IMR-90 (cell line): ENCODE measurements around the gene C17orf67. TPM values are rescaled to one million over a fixed set of nuclear protein-coding genes. Genes with fewer than 3 reads are reported as not detected.

Source experiments
- ATAC-seq: fragments of 200-7000 bp; cut with Tn5 transposase; 2 replicates; pipeline ENCODE4 v1.9.1; 2020; ENCODE audit warnings: low read depth, mild to moderate bottlenecking, moderate library complexity
- BruUV-seq: library from RNA; stranded (reverse); fragments of 400-500 nt; replicated peaks from 2 replicates; lab custom pipeline; 2021; lab: Mats Ljungman, UMichigan
- CTCF ChIA-PET: fragments of 300-600 bp; formaldehyde crosslinking; extraction: SDS; loops from one replicate; lab custom pipeline; 2021; ENCODE audit warnings: antibody characterized with exemption; lab: Yijun Ruan, JAX
- POLR2A ChIA-PET: fragments of 300-600 bp; sonication (Branson Sonifier 250); formaldehyde crosslinking; loops from one replicate; lab custom pipeline; 2022; ENCODE audit warnings: antibody characterized with exemption; ENCODE audit not compliant: unreplicated experiment; lab: Charles Lee
- DNase-seq: peaks from one replicate; pipeline ENCODE4 v3.0.0; 2013
- H2AFZ ChIP-seq: replicated peaks from 2 replicates; pipeline ENCODE3; 2013; ENCODE audit warnings: low read length, mild to moderate bottlenecking; ENCODE audit not compliant: poor library complexity
- H2AK5ac ChIP-seq: 2 replicates; pipeline ENCODE4 v1.6.1; 2013; ENCODE audit warnings: low read depth, low read length, inconsistent platforms
- H2AK9ac ChIP-seq: replicated peaks from 2 replicates; pipeline ENCODE3; 2013; ENCODE audit warnings: mild to moderate bottlenecking, low read depth, low read length, moderate library complexity; ENCODE audit not compliant: poor library complexity
- H2BK120ac ChIP-seq: 2 replicates; pipeline ENCODE4 v1.6.1; 2013; ENCODE audit warnings: low read depth, low read length, inconsistent platforms
- H2BK15ac ChIP-seq: 3 replicates; pipeline ENCODE4 v1.6.1; 2013; ENCODE audit warnings: low read depth, low read length, inconsistent platforms
- H2BK20ac ChIP-seq: 2 replicates; pipeline ENCODE4 v1.6.1; 2013; ENCODE audit warnings: low read depth, mild to moderate bottlenecking, inconsistent platforms, low read length, moderate library complexity
- H2BK5ac ChIP-seq: 2 replicates; pipeline ENCODE4 v1.6.1; 2013; ENCODE audit warnings: mild to moderate bottlenecking, low read depth, low read length, inconsistent platforms; ENCODE audit not compliant: poor library complexity, severe bottlenecking
- H3K14ac ChIP-seq: replicated peaks from 2 replicates; pipeline ENCODE4 v1.6.1; 2013; ENCODE audit warnings: low read depth, low read length, inconsistent platforms
- H3K18ac ChIP-seq: 2 replicates; pipeline ENCODE4 v1.6.1; 2013; ENCODE audit warnings: low read depth, low read length, control low read depth
- H3K23ac ChIP-seq: 2 replicates; pipeline ENCODE4 v1.6.1; 2013; ENCODE audit warnings: low read depth, low read length, inconsistent platforms
- H3K27ac ChIP-seq: 2 replicates; pipeline ENCODE4 v1.5.1; 2013; ENCODE audit warnings: mild to moderate bottlenecking, control low read depth, low read length; ENCODE audit not compliant: insufficient read depth
- H3K27me3 ChIP-seq: 2 replicates; pipeline ENCODE4 v1.6.1; 2013; ENCODE audit warnings: low read length; ENCODE audit not compliant: control insufficient read depth, insufficient read depth
- H3K36me3 ChIP-seq: 2 replicates; pipeline ENCODE4 v1.6.1; 2013; ENCODE audit warnings: low read length, mixed read lengths; ENCODE audit not compliant: control insufficient read depth, insufficient read depth
- H3K4ac ChIP-seq: 2 replicates; pipeline ENCODE4 v1.6.1; 2013; ENCODE audit warnings: low read depth, low read length, inconsistent platforms
- H3K4me1 ChIP-seq: 2 replicates; pipeline ENCODE4 v1.6.1; 2013; ENCODE audit warnings: low read length, mixed read lengths; ENCODE audit not compliant: control insufficient read depth, insufficient read depth
- H3K4me2 ChIP-seq: 2 replicates; pipeline ENCODE4 v1.6.1; 2013; ENCODE audit warnings: low read depth, mild to moderate bottlenecking, control low read depth, low read length, moderate library complexity
- H3K4me3 ChIP-seq: 2 replicates; pipeline ENCODE4 v1.5.1; 2013; ENCODE audit warnings: low read depth, mild to moderate bottlenecking, control low read depth, low read length, moderate library complexity; ENCODE audit not compliant: insufficient read depth
- H3K56ac ChIP-seq: 2 replicates; pipeline ENCODE4 v1.6.1; 2013; ENCODE audit warnings: low read length, inconsistent platforms; ENCODE audit not compliant: insufficient read depth; ENCODE audit errors: extremely low read depth
- H3K79me1 ChIP-seq, 2 experiments: 2 replicates each; pipeline ENCODE4 v1.6.1; 2013; ENCODE audit warnings: low read length in 2 of 2, inconsistent platforms in 1 of 2, low read depth in 1 of 2
- H3K9ac ChIP-seq: 2 replicates; pipeline ENCODE4 v1.6.1; 2013; ENCODE audit warnings: low read depth, low read length, control low read depth
- H3K9me1 ChIP-seq: 2 replicates; pipeline ENCODE4 v1.6.1; 2013; ENCODE audit warnings: low read length, inconsistent platforms; ENCODE audit not compliant: insufficient read depth
- H3K9me3 ChIP-seq: 2 replicates; pipeline ENCODE4 v1.6.1; 2013; ENCODE audit warnings: low read length; ENCODE audit not compliant: control insufficient read depth, insufficient read depth
- H4K20me1 ChIP-seq: 2 replicates; pipeline ENCODE4 v1.6.1; 2013; ENCODE audit warnings: low read length, inconsistent platforms; ENCODE audit not compliant: insufficient read depth
- H4K5ac ChIP-seq: 2 replicates; pipeline ENCODE4 v1.6.1; 2013; ENCODE audit warnings: mild to moderate bottlenecking, low read depth, low read length, control low read depth
- H4K8ac ChIP-seq, 2 experiments: 2 replicates each; pipeline ENCODE4 v1.6.1; 2013; ENCODE audit warnings: low read depth in 2 of 2, low read length in 2 of 2, control low read depth in 1 of 2, inconsistent platforms in 1 of 2
- H4K91ac ChIP-seq: 2 replicates; pipeline ENCODE4 v1.6.1; 2013; ENCODE audit warnings: low read depth, low read length, inconsistent platforms; ENCODE audit not compliant: insufficient read depth
- BHLHE40 ChIP-seq: fragments of 150-350 bp; IDR thresholded peaks from 2 replicates; pipeline ENCODE4 v1.6.1; 2016; ENCODE audit warnings: mild to moderate bottlenecking, low read depth, low read length
- CEBPB ChIP-seq: IDR thresholded peaks from 2 replicates; pipeline ENCODE4 v1.6.1; 2012; ENCODE audit warnings: low read depth, low read length, improper control_type of control experiment
- CHD1 ChIP-seq: IDR thresholded peaks from 2 replicates; pipeline ENCODE4 v1.6.1; 2012; ENCODE audit warnings: low read depth, low read length, improper control_type of control experiment
- FOS ChIP-seq: fragments of 150-350 bp; IDR thresholded peaks from 2 replicates; pipeline ENCODE4 v1.6.1; 2016; ENCODE audit warnings: low read depth, low read length
- MAFK ChIP-seq: IDR thresholded peaks from 2 replicates; pipeline ENCODE4 v1.6.1; 2012; ENCODE audit warnings: low read depth, low read length, improper control_type of control experiment
- MAZ ChIP-seq: IDR thresholded peaks from 2 replicates; pipeline ENCODE4 v1.6.1; 2012; ENCODE audit warnings: low read depth, mild to moderate bottlenecking, low read length, improper control_type of control experiment, moderate library complexity, borderline replicate concordance
- MXI1 ChIP-seq: IDR thresholded peaks from 2 replicates; pipeline ENCODE4 v1.6.1; 2012; ENCODE audit warnings: low read depth, mild to moderate bottlenecking, low read length, moderate library complexity, borderline replicate concordance
- NFE2L2 ChIP-seq: fragments of 150-350 bp; IDR thresholded peaks from 2 replicates; pipeline ENCODE4 v1.6.1; 2016; ENCODE audit warnings: low read depth, mild to moderate bottlenecking, low read length
- POLR2A ChIP-seq: IDR thresholded peaks from 2 replicates; pipeline ENCODE4 v1.6.1; 2012; ENCODE audit warnings: mild to moderate bottlenecking, low read depth, low read length
- RAD21 ChIP-seq: IDR thresholded peaks from 2 replicates; pipeline ENCODE4 v1.6.1; 2012; ENCODE audit warnings: low read length, improper control_type of control experiment
- RCOR1 ChIP-seq: IDR thresholded peaks from 2 replicates; pipeline ENCODE4 v1.6.1; 2012; ENCODE audit warnings: mild to moderate bottlenecking, low read length, improper control_type of control experiment; ENCODE audit not compliant: insufficient replicate concordance
- RFX5 ChIP-seq: IDR thresholded peaks from 2 replicates; pipeline ENCODE4 v1.8.0; 2012; ENCODE audit warnings: low read depth, mild to moderate bottlenecking, low read length, moderate library complexity
- SMC3 ChIP-seq: fragments of 150-350 bp; IDR thresholded peaks from 2 replicates; pipeline ENCODE4 v1.6.1; 2016; ENCODE audit warnings: low read depth, mild to moderate bottlenecking, antibody characterized with exemption, low read length, moderate library complexity
- USF2 ChIP-seq: fragments of 150-350 bp; IDR thresholded peaks from 2 replicates; pipeline ENCODE4 v1.6.1; 2017; ENCODE audit warnings: mild to moderate bottlenecking, antibody characterized with exemption, low read length, low read depth
- WGBS, 2 experiments: methylation state at CpG; one replicate each; pipeline versions ENCODE4 v1.1.5 to v1.1.7; 2013; ENCODE audit warnings: missing lambda C conversion rate in 2 of 2; ENCODE audit not compliant: insufficient read length in 1 of 2; ENCODE audit errors: extremely low coverage in 2 of 2; 5-methylcytosine and 5-hydroxymethylcytosine counted together
- dilution Hi-C: fragments of 300-500 bp; cut with HindIII; formaldehyde crosslinking; loops from one replicate; pipeline ENCODE4 v1.14.3; 2018; ENCODE audit warnings: low sequenced_read_pairs; ENCODE audit not compliant: unreplicated experiment
- in situ Hi-C: fragments of 300-500 bp; cut with MboI; formaldehyde crosslinking; loops from 3 replicates; pipeline ENCODE4 v1.14.3; 2019; ENCODE audit warnings: low sequenced_read_pairs, inconsistent platforms, mixed read lengths
- intact Hi-C: fragments of 100-400 bp; cut with micrococcal nuclease; formaldehyde crosslinking; loops from 2 replicates; pipeline ENCODE4 v1.10.0; 2022
- polyA plus RNA-seq, 3 experiments: library from polyadenylated mRNA; depleted of rRNA; stranded (reverse); fragments of >200 nt; gene quantifications; 2 replicates each; pipeline ENCODE4 v1.2.3, GENCODE V29; 2012; ENCODE audit warnings: low replicate concordance in 1 of 3
- total RNA-seq: library from RNA; depleted of rRNA; stranded (reverse); fragments of >200 nt; gene quantifications from 2 replicates; pipeline ENCODE4 v1.2.3, GENCODE V29; 2012
- TF ChIP-seq, protein P1 (sequence below): fragments of 150-350 bp; IDR thresholded peaks from 2 replicates; pipeline ENCODE4 v1.6.1; 2016; ENCODE audit warnings: low read depth, mild to moderate bottlenecking, low read length, moderate library complexity, borderline replicate concordance
- TF ChIP-seq, protein P2 (sequence below): conservative IDR thresholded peaks from 2 replicates; pipeline ENCODE4 v1.5.1; 2012; ENCODE audit warnings: mild to moderate bottlenecking, low read depth, low read length, improper control_type of control experiment

C17orf67 gene
- total and polyA plus RNA-seq, 2 of the 4 experiments (the other 2 are of a cell fraction) = 0.18 to 1.1 TPM

DNA sequence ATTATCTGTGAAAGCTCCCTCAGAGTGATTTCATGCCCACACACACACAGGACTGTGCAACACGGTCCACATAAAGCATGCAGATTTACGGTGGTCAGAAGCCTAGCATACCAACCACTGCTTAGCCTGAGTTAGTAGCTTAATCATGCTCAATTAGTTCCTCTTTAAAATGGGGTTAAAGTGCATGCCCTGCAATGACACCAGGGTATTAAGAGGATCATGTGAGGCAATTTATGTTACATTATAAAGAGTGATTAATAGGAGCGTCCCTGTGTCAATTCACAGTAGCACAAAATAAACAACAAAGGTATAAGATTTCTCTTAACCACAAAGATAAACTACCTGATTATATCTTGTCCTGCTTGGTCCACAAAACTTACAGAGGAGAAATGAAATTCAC lies 39.8 kb downstream of the C17orf67 start:
- Histone ChIP-seq H3K79me1 (no peaks in the 10 kb centered on the region), H2AK9ac (no peak overlapping the region), H3K9ac (no peak overlapping the region), H3K4me2 (no peak overlapping the region), H3K27ac (no peak overlapping the region), H3K27me3 (peaks cover 3% of the 10 kb centered on the region; the same call in 1 of the 2 replicates), H3K4ac (no peak overlapping the region), H2BK20ac (no peak overlapping the region), H3K4me3 (no peak overlapping the region), H2BK15ac (no peak overlapping the region), H3K14ac (no peak overlapping the region), H3K4me1 (no peaks in the 10 kb centered on the region; the same call in 1 of the 2 replicates), H4K5ac (no peak overlapping the region), H3K36me3 (no peaks in the 10 kb centered on the region), H2AK5ac (no peak overlapping the region), H2AFZ (no peak overlapping the region), H3K18ac (no peak overlapping the region), H2BK5ac (no peak overlapping the region), H3K9me1 (no peaks in the 10 kb centered on the region; the same call in 1 of the 2 replicates), H3K9me3 (no peaks in the 10 kb centered on the region), H4K8ac (no peak overlapping the region), H3K23ac (no peak overlapping the region), H4K20me1 (no peaks in the 10 kb centered on the region), H3K56ac (no peak overlapping the region), H4K91ac (no peak overlapping the region), H2BK120ac (no peak overlapping the region)
- ATAC-seq = peak; percentile 46
- no TSS peak for BruUV-seq
- TF ChIP-seq, protein P1, sequence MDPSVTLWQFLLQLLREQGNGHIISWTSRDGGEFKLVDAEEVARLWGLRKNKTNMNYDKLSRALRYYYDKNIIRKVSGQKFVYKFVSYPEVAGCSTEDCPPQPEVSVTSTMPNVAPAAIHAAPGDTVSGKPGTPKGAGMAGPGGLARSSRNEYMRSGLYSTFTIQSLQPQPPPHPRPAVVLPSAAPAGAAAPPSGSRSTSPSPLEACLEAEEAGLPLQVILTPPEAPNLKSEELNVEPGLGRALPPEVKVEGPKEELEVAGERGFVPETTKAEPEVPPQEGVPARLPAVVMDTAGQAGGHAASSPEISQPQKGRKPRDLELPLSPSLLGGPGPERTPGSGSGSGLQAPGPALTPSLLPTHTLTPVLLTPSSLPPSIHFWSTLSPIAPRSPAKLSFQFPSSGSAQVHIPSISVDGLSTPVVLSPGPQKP = no peak
- TF ChIP-seq RFX5 (no peak), CHD1 (no peak), MAFK (no peak), RAD21 (no peak), RCOR1 (no peak), USF2 (no peak), MXI1 (no peak), MAZ (no peak), SMC3 (no peak), FOS (no peak), POLR2A (no peak), NFE2L2 (no peak), CEBPB (no peak), BHLHE40 (no peak)
- TF ChIP-seq, protein P2, sequence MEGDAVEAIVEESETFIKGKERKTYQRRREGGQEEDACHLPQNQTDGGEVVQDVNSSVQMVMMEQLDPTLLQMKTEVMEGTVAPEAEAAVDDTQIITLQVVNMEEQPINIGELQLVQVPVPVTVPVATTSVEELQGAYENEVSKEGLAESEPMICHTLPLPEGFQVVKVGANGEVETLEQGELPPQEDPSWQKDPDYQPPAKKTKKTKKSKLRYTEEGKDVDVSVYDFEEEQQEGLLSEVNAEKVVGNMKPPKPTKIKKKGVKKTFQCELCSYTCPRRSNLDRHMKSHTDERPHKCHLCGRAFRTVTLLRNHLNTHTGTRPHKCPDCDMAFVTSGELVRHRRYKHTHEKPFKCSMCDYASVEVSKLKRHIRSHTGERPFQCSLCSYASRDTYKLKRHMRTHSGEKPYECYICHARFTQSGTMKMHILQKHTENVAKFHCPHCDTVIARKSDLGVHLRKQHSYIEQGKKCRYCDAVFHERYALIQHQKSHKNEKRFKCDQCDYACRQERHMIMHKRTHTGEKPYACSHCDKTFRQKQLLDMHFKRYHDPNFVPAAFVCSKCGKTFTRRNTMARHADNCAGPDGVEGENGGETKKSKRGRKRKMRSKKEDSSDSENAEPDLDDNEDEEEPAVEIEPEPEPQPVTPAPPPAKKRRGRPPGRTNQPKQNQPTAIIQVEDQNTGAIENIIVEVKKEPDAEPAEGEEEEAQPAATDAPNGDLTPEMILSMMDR = no peak
- WGBS, 2 experiments = no CpG with 5 or more reads among the region's 3 CpGs
- intact Hi-C loops (no loop called here), dilution Hi-C loops (no loop called here), in situ Hi-C loops (no loop called here)
- ChIA-PET POLR2A (no interaction called here), CTCF (interaction anchor here (0.6 kb wide), 1 partner anchor 1133 kb away, joined by 5 read pairs; no protein-coding TSS in a partner anchor)
- no peak for DNase-seq
